PC-9 (cell line): Measurements from ENCODE around the gene CPSF4L. TPM values are rescaled to one million over a fixed set of nuclear protein-coding genes. Genes with fewer than 3 reads are reported as not detected.

Experiments used
- BruUV-seq: library from RNA; stranded (reverse); fragments of 400-500 nt; replicated peaks from 2 replicates; lab custom pipeline; 2021; lab: Mats Ljungman, UMichigan
- CTCF ChIA-PET: fragments of 300-600 bp; sonication (Branson Sonifier 250); formaldehyde crosslinking; loops from one replicate; lab custom pipeline; 2022; ENCODE audit warnings: antibody characterized with exemption; lab: Charles Lee
- POLR2A ChIA-PET: fragments of 300-600 bp; sonication (Branson Sonifier 250); formaldehyde crosslinking; loops from one replicate; lab custom pipeline; 2022; ENCODE audit warnings: antibody characterized with exemption; ENCODE audit not compliant: unreplicated experiment; lab: Charles Lee
- DNase-seq, 2 experiments: peaks; one replicate each; pipeline versions ENCODE4 v3.0.0 to v3.0.0-alpha.2; 2015 to 2022; ENCODE audit warnings: mixed read lengths in 1 of 2
- H2AFZ ChIP-seq: fragments of 200-600 bp; sonication (generic); 2 replicates; pipeline ENCODE4 v1.8.1; 2017; ENCODE audit warnings: antibody characterized with exemption
- H3F3A ChIP-seq: fragments of 200-600 bp; sonication (generic); 2 replicates; pipeline ENCODE4 v1.8.1; 2017; ENCODE audit warnings: antibody characterized with exemption, mild to moderate bottlenecking, low read depth; ENCODE audit not compliant: insufficient read depth
- H3K27ac ChIP-seq: fragments of 200-600 bp; sonication (generic); 2 replicates; pipeline ENCODE4 v1.6.1; 2016; ENCODE audit warnings: mixed run types
- H3K27me3 ChIP-seq: fragments of 200-600 bp; sonication (generic); 2 replicates; pipeline ENCODE4 v1.6.1; 2016; ENCODE audit warnings: low read depth, mixed run types; ENCODE audit not compliant: insufficient read depth
- H3K36me3 ChIP-seq: fragments of 200-600 bp; sonication (generic); 2 replicates; pipeline ENCODE4 v1.6.1; 2016; ENCODE audit warnings: low read depth, mixed run types
- H3K4me1 ChIP-seq: fragments of 200-600 bp; sonication (generic); replicated peaks from 2 replicates; pipeline ENCODE4 v1.6.1; 2016; ENCODE audit warnings: mixed run types; ENCODE audit not compliant: insufficient read depth
- H3K4me2 ChIP-seq: fragments of 200-600 bp; sonication (generic); 2 replicates; pipeline ENCODE4 v1.6.1; 2017; ENCODE audit warnings: mixed run types
- H3K4me3 ChIP-seq: fragments of 200-600 bp; sonication (generic); 2 replicates; pipeline ENCODE4 v1.6.1; 2016; ENCODE audit warnings: mixed run types
- H3K79me2 ChIP-seq: fragments of 200-600 bp; sonication (generic); 2 replicates; pipeline ENCODE4 v1.6.1; 2017; ENCODE audit warnings: low read depth, mixed run types
- H3K9me2 ChIP-seq: fragments of 200-600 bp; sonication (generic); 2 replicates; pipeline ENCODE4 v1.8.1; 2017; ENCODE audit warnings: mild to moderate bottlenecking; ENCODE audit not compliant: insufficient read depth
- H3K9me3 ChIP-seq: fragments of 200-600 bp; sonication (generic); 2 replicates; pipeline ENCODE4 v1.8.1; 2016; ENCODE audit warnings: low read depth; ENCODE audit not compliant: insufficient read depth
- H4K20me1 ChIP-seq: fragments of 200-600 bp; sonication (generic); 2 replicates; pipeline ENCODE4 v1.8.1; 2017; ENCODE audit not compliant: insufficient read depth
- CTCF ChIP-seq: fragments of 200-600 bp; sonication (generic); conservative IDR thresholded peaks from 2 replicates; pipeline ENCODE4 v1.6.1; 2017; ENCODE audit warnings: mixed run types, antibody characterized with exemption, mild to moderate bottlenecking, moderate library complexity
- EZH2 ChIP-seq: fragments of 200-600 bp; sonication (generic); IDR thresholded peaks from 2 replicates; pipeline ENCODE4 v1.8.0; 2017; ENCODE audit warnings: antibody characterized with exemption, low read depth
- intact Hi-C: fragments of 100-400 bp; cut with micrococcal nuclease; formaldehyde crosslinking; loops from one replicate; pipeline ENCODE4 v1.10.0; 2022; ENCODE audit not compliant: unreplicated experiment
- total RNA-seq: library from RNA; stranded (reverse); gene quantifications from 2 replicates; pipeline ENCODE4 v1.2.3, GENCODE V29; 2021

Gene CPSF4L
- total RNA-seq, 1 experiment from 2014 or later: 0.52 TPM

GRCh38 chr17:73224663-73225305 is 36.9 kb downstream of the CPSF4L start:
- Histone ChIP-seq H4K20me1 (peaks cover 30% of the 10 kb centered on the region; the same call in 1 of the 2 replicates), H3K4me1 (peaks cover 27% of the 10 kb centered on the region), H3K79me2 (peaks cover 47% of the 10 kb centered on the region), H3K9me2 (no peaks in the 10 kb centered on the region), H3K27me3 (no peaks in the 10 kb centered on the region), H3K4me2 (no peak overlapping the region), H3K9me3 (no peaks in the 10 kb centered on the region), H2AFZ (no peak overlapping the region), H3F3A (peaks cover 8% of the 10 kb centered on the region), H3K36me3 (peaks cover 8% of the 10 kb centered on the region; the same call in 1 of the 2 replicates), H3K4me3 (no peak overlapping the region), H3K27ac (no peak overlapping the region)
- DNase-seq: no peak
- ChIA-PET POLR2A (no interaction called here), CTCF (no interaction called here)
- TF ChIP-seq CTCF (no peak), EZH2 (no peak)
- intact Hi-C loops: no loop called here
- BruUV-seq: no TSS peak

- no TSS peak for BruUV-seq
- TF ChIP-seq EZH2 (no peak), CTCF (no peak)
- ChIA-PET POLR2A (no interaction called here), CTCF (no interaction called here)
- H3K27me3 ChIP-seq: no peaks in the 10 kb centered on the region
- no peak overlapping the region for H2AFZ ChIP-seq
- peaks cover 5% of the 10 kb centered on the region for H3F3A ChIP-seq
- no peak for DNase-seq
- H3K9me3 ChIP-seq: no peaks in the 10 kb centered on the region
- H3K4me2 ChIP-seq: no peak overlapping the region
- peaks cover 42% of the 10 kb centered on the region for H3K79me2 ChIP-seq
- intact Hi-C loops: no loop called here
- peaks cover 28% of the 10 kb centered on the region; the same call in 1 of the 2 replicates for H4K20me1 ChIP-seq
- no peaks in the 10 kb centered on the region for H3K9me2 ChIP-seq
- peaks cover 8% of the 10 kb centered on the region; the same call in 1 of the 2 replicates for H3K36me3 ChIP-seq
- no peak overlapping the region for H3K27ac ChIP-seq
- H3K4me1 ChIP-seq: peaks cover 24% of the 10 kb centered on the region
- no peak overlapping the region for H3K4me3 ChIP-seq
Observed at GRCh38 chr17:73224237-73224636, 37.4 kb downstream of the CPSF4L start.

- Histone ChIP-seq H3K4me1 (peaks cover 19% of the 10 kb centered on the region), H3K36me3 (peaks cover 8% of the 10 kb centered on the region; the same call in 1 of the 2 replicates), H3K4me3 (no peak overlapping the region), H3K27ac (no peak overlapping the region), H3K27me3 (no peaks in the 10 kb centered on the region), H3F3A (peaks cover under 1% of the 10 kb centered on the region), H3K9me3 (no peaks in the 10 kb centered on the region), H3K79me2 (peaks cover 36% of the 10 kb centered on the region), H2AFZ (no peak overlapping the region), H4K20me1 (peaks cover 24% of the 10 kb centered on the region; the same call in 1 of the 2 replicates), H3K4me2 (no peak overlapping the region), H3K9me2 (no peaks in the 10 kb centered on the region)
- ChIA-PET POLR2A (no interaction called here), CTCF (no interaction called here)
- TF ChIP-seq CTCF: no peak
- no peak for TF ChIP-seq EZH2
- BruUV-seq: no TSS peak
- DNase-seq: no peak
- intact Hi-C loops: no loop called here
Observed at GRCh38 chr17:73223626-73224230, 38.0 kb downstream of the CPSF4L start.
